Kidney epithelial cell (primary cell): ENCODE measurements around the gene SLC12A4. TPM values are rescaled to one million over a fixed set of nuclear protein-coding genes. Genes with fewer than 3 reads are reported as not detected.
"Not testable (repeated sequence)": the region's sequence is repeated elsewhere in the genome, so short reads cannot be mapped to it uniquely, and the experiment has no call there.

ENCODE experiments used
- DNase-seq: peaks from one replicate; pipeline ENCODE4 v3.0.0-alpha.2; 2010; ENCODE audit warnings: low read depth
- H3K27me3 ChIP-seq: 2 replicates; pipeline ENCODE4 v1.6.0; 2011; ENCODE audit warnings: low read length; ENCODE audit not compliant: control insufficient read depth, insufficient read depth
- H3K36me3 ChIP-seq: 2 replicates; pipeline ENCODE4 v1.5.1; 2011; ENCODE audit warnings: low read length; ENCODE audit not compliant: control insufficient read depth, insufficient read depth
- H3K4me3 ChIP-seq: 2 replicates; pipeline ENCODE4 v1.5.1; 2011; ENCODE audit warnings: low read depth, mild to moderate bottlenecking, control low read depth, low read length
- CTCF ChIP-seq: IDR thresholded peaks from 2 replicates; pipeline ENCODE4 v1.5.1; 2011; ENCODE audit warnings: mild to moderate bottlenecking, moderate library complexity, low read length, control low read depth, inconsistent platforms; ENCODE audit not compliant: insufficient read depth, poor library complexity, severe bottlenecking
- total RNA-seq: library from RNA; depleted of rRNA; stranded (reverse); fragments of >200 nt; gene quantifications from 2 replicates; pipeline ENCODE4 v1.2.3, GENCODE V29; 2015

SLC12A4 gene
- total RNA-seq, 1 donor from 2014 or later: 36.6 TPM

GRCh38 chr16:67915831-67916723 is 52.4 kb downstream of the SLC12A4 start:
- no peaks in the 10 kb centered on the region for H3K36me3 ChIP-seq
- H3K4me3 ChIP-seq: no peak overlapping the region
- DNase-seq: no peak
- no peak for TF ChIP-seq CTCF
- H3K27me3 ChIP-seq: no peaks in the 10 kb centered on the region

- H3K36me3 ChIP-seq, H3K4me3 ChIP-seq, H3K27me3 ChIP-seq, DNase-seq: not testable (repeated sequence)
Observed at GRCh38 chr16:67915496-67915769, 53.0 kb downstream of the SLC12A4 start.

GRCh38 chr16:67914758-67915495 is 53.5 kb downstream of the SLC12A4 start:
- Histone ChIP-seq H3K4me3 (no peak overlapping the region), H3K27me3 (no peaks in the 10 kb centered on the region), H3K36me3 (peaks cover 1% of the 10 kb centered on the region)
- DNase-seq: no peak
- no peak for TF ChIP-seq CTCF

- Histone ChIP-seq H3K36me3 (peaks cover 2% of the 10 kb centered on the region), H3K4me3 (no peak overlapping the region), H3K27me3 (no peaks in the 10 kb centered on the region)
- TF ChIP-seq CTCF: no peak
- DNase-seq: no peak
Observed at GRCh38 chr16:67910158-67910557, 58.3 kb downstream of the SLC12A4 start.

- no peak for TF ChIP-seq CTCF
- Histone ChIP-seq H3K36me3 (peaks cover 2% of the 10 kb centered on the region), H3K4me3 (no peak overlapping the region), H3K27me3 (no peaks in the 10 kb centered on the region)
- no peak for DNase-seq
Observed at GRCh38 chr16:67909056-67909742, 59.2 kb downstream of the SLC12A4 start.
